CD1c-positive myeloid dendritic cell (primary cell): ENCODE results near the gene TMX3.

Experiments
- DNase-seq: peaks from one replicate; pipeline ENCODE4 v3.0.0-alpha.2; 2016; ENCODE audit errors: extremely low spot score

The TMX3 gene, protein sequence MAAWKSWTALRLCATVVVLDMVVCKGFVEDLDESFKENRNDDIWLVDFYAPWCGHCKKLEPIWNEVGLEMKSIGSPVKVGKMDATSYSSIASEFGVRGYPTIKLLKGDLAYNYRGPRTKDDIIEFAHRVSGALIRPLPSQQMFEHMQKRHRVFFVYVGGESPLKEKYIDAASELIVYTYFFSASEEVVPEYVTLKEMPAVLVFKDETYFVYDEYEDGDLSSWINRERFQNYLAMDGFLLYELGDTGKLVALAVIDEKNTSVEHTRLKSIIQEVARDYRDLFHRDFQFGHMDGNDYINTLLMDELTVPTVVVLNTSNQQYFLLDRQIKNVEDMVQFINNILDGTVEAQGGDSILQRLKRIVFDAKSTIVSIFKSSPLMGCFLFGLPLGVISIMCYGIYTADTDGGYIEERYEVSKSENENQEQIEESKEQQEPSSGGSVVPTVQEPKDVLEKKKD

GRCh38 chr18:68714712-68715496, at the start of gene TMX3:
TSS of gene TMX3 (minus strand) at chr18:68715108. CDS start at chr18:68714981, 127 bp downstream.
- DNase-seq: peak; percentile 97

DNA sequence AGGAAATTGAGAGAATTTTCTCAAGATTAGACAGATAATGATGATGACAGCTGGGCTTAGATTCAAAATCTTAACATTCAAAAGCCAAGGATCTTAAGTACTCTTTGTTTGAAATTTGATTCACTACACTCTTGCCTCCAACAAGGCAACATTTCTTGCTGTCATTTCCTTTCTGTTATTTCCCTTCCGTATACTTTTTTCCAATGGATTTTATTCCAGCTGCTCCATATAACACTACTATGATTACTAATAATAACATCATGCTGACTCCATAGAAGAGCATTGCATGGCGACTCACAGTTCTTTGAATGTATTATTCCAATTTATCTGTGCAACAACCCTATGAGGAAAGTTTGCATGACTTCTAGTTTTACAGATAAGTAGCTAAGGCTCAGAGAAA, 49.1 kb upstream of the TMX3 start:
- DNase-seq: no peak

GRCh38 chr18:68763083-68763482, 48.2 kb upstream of the TMX3 start:
- DNase-seq: no peak

DNA sequence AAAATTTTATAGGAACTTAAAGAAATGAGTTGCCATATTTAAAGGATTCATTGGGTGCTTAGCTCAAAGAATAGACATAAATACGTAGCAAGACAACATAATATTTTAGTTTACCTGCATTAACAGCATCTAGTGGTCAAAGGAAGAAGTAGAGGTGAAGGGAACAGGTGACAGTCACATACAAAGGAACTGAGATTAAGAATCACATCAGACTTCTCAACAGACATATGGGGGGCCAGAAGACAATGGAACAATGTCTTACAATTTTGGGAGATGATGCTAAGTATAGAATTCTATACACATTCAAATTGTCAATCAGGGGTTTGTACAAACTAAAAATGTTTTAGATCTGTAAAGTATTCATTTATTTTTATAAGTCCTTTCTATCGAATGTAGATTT, 44.4 kb upstream of the TMX3 start:
- no peak for DNase-seq

DNA sequence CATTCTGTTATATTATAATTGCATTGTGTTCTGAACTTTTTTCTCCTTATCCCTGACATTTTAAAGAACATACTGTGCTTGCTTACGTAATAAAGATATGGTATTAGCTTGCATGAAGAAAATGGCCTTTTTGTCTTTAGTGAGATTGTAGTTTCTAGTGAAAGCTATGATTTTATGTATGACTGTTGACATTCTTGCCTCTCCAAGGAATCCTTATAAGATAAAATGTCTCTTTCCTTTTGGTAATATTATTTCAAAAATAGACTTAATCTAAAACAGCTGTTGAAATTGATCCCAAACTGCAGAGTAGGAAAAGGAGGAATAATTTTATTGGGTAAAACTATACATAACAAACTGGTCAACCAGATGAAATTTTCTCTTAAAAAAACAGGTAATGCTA, 42.2 kb upstream of the TMX3 start:
- DNase-seq: no peak

GRCh38 chr18:68742206-68742605, 27.3 kb upstream of the TMX3 start:
- no peak for DNase-seq

- DNase-seq: no peak
These were observed 26.1 kb upstream of the TMX3 start for GRCh38 chr18:68740966-68741365.

DNA sequence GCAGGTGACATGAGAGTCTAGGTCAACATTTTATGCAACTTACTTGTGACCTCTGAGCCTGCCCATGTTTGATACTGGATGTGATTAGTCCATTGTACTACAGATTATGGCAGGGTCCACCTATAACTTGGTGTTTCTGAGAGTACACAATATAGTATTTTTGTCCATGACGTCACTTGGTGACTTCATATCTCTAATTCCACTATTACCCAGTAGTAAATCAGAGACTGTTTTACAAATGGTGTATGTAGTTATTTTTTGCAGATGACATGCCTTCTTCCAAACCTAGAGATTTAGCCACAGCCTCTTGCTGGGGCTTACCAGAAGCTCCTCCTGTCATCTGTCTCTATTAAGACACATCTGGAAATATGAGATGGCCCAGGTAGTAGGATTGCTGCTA, 24.6 kb upstream of the TMX3 start:
- DNase-seq: no peak

DNA sequence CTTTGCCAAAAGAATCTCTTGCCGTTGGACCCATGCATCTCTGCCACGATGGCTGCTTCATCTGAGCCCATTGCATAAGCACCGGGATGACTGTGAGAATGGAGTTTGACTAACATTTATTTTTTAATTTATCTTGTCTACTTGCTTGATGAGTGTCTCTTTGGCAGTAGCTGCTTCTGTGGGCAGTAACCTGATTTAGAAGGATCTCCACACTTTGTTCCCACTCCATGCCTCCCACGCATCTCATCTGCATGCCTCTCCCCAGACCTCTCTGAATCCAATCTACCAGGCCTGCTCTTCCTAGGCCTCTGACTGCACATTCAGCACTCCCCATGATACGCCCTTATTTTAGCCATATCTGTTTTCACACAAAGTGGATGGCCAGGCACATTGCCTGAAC, 23.7 kb upstream of the TMX3 start:
- no peak for DNase-seq

DNA sequence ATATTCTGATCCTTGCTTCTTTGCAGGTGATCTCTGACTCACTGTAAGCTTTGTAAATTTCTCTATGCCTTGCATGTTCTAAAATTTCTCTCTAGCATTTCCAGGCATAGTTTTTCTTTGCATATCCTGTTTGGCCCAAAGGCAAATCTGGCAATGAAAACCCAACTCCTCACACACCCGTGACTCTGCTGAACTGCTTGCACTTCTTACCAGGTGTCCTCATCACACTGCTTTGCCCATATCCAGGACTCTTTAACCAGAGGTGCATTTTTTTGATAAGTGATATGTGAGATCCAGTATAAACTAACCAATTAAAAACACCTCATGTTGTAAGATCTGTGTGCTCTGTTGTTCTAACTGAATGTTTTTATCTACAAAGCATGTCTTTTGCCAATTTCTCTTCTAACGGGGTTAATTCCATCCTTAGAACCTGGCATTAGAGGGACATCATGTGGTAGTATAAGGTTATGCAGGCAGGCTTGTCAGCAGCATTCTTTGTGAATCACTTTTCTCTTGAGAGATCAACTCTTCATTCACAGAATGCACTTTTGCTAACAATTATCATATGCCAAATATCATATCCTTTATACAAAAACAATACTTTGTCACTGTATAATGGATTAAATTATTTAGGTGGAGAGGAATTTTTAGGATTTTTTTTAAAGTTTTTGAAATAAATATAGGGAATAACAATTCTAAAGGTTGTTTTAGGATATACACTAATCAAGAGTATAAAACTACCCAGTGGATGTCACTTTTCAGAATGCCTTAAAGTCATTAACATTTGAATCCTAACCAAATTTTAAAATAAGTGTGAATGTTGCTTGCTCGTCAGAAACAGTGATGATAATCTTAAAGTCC, 20.8 kb upstream of the TMX3 start:
- peak; percentile 65 for DNase-seq

DNA sequence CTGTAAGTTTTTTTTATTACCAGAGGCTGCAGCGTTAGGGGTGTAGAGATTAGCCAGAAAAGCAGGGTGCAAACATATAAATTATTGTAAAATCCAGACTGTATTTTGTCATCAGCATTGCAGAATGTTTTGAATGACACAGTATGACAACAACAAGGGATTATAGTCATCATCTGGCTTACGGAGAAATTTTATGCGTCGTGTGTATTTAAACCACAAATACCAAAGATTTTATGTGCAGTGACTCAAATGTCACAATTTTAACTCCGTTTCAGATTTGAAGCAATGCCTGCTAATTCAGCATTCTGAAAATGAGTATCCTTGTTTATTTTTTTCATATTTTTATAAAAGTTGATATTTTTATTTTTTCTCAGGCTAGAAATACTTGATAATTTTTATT, 19.4 kb upstream of the TMX3 start:
- DNase-seq: no peak

DNA sequence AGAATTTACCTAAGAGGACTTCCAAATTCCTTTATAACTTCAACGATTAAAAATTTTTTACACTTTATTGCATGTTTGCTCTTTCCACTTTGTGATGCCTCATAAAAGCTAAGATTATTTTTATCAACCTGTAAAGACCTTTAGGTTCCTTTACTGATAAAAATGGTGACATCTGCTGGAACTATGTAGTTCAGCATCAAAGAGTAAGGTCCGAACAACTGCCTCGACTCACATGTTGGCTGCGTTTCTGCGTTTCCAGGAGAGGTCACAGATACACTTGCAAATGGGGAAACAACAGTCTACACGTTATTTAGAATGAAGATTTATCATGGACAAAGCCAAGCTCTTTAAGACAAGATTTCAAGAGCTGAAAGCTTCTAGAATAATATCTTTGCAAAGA, 18.8 kb upstream of the TMX3 start:
- DNase-seq: no peak

DNA sequence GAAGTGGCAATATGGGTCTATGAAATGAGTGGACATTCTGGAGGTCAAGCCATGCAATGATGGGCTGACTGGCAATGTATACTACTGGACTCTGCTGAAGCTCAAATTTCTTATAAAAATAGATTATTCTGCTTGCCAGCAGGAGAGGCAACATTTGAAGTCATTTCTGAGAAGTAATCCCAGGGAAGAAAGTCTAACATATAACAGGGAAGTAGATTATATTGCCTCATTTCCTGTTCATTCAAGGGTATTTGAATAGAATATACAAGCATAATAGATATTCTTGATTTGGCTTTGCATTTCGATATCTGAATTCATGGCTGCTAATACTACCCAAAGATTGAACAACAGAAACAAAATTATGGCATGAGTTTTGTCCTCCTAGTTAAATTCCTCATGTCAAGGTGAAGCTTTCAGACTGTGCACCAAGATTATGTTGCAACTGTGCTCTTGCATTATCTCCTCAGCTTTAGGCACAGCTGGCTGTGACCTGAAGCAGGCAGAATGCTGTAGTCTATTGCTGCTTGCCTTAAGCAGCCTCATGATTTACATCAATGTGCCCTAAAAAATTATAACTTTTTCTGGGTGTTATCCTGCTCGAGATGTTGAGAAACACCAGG, 13.3 kb upstream of the TMX3 start:
- DNase-seq: peak; percentile 34

DNA sequence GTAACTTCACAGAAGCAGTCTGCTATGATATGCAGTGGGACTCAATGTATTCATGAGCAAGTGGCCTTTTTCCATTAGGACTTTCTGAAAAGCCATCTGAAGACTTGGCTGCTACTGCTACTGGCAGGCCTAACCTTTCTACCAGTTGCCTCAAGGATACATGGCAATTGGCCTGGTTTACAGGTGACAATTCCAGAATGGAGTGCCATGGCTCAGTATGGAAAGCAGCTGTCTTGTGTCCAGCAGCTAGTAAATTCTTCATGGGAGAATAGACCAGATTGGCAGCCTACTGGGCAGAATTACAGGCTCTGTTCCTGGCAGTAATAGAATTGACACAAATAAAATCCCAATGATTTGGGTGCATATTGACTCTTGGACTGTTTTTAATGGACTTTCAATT, 12.6 kb upstream of the TMX3 start:
- DNase-seq: no peak

DNA sequence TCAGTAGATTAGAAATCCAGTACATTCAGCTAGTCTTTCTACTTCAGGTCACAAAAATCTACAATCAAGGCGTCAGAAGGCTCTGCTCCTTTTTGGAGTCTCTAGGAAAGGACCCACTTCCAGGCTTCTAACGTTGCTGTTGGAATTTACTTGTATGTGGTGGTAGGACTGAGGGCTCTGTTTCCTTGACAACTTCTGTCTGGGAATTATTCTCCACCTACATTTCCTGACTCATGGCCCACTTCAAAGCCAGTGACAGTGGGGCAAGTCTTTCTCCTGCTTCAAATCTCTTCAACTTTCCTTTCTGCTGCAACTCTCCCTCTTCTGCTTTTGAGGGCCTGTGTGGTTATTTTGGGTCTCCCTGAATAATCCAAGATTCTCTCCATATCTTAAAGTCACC, 10.4 kb upstream of the TMX3 start:
- no peak for DNase-seq

GRCh38 chr18:68724021-68724420, 9.1 kb upstream of the TMX3 start:
- DNase-seq: no peak

- no peak for DNase-seq
These were observed 8.6 kb upstream of the TMX3 start for GRCh38 chr18:68723539-68723938.

GRCh38 chr18:68722821-68723220, 7.9 kb upstream of the TMX3 start:
- DNase-seq: peak; percentile 58

DNA sequence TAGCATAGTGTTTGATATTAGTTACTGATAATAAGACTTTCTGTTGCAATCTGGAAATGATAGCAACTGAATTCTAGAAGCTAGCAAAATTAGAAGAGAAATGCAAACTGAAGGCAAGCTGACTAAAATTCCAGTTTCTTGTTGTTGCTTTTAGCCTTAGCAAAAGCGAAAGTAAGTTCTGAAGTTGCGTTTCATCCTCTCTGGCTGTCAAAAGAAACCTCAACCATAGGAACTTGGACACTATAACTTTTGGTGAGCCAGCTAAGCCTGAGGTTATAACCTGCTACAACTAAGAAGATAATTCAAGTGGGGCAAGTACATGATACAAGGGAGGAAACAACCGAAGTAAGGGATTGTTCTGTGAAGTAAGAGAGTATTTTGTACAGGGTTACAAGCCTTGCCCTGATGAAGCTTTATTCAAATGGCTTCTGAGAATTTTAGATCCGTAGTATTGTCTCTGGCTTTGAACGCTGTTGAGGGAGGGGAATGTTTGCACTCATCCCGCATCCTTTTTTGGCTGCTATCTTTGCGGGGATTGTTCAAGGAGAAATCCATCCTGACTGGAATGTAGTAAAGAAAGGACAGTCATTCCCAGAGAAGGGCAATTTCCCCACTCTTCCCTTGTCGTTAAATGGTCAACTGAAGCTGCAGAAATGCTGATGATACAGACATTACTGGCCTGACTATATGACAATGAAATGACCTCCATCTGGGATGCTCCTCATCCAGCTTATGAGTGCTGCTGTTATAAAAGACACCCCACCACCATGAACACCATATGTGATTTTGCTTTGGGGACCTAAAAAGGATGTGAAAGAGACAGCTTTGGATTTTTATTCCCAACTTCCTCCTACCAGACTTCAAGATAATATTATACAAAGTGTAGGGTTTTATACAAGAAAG, 7.0 kb upstream of the TMX3 start:
- DNase-seq: peak; percentile 9

- DNase-seq: no peak
These were observed 569 bp downstream of the TMX3 start for GRCh38 chr18:68714366-68714711.

- no peak for DNase-seq
These were observed 1.1 kb downstream of the TMX3 start for GRCh38 chr18:68713796-68714195.
